Aorta (tissue), 5 donors: ENCODE data around the gene ZMYND10. TPM values are rescaled to one million over a fixed set of nuclear protein-coding genes. Genes with fewer than 3 reads are reported as not detected.
A peak's percentile ranks its signal among the peaks of the same experiment; 100 is the strongest.

Experiments used
- ATAC-seq: fragments of 200-7000 bp; cut with Tn5 transposase; one replicate; pipeline ENCODE4 v1.9.1; 2022; ENCODE audit warnings: moderate library complexity; ENCODE audit not compliant: low FRiP score
- DNase-seq, 2 donors: peaks; one replicate each; pipeline ENCODE4 v3.0.0-alpha.2; 2020
- H3K27ac ChIP-seq, 2 donors: one replicate each; pipeline ENCODE4 v1.5.1; 2013; ENCODE audit warnings: low read length in 2 of 2, mild to moderate bottlenecking in 2 of 2, moderate library complexity in 2 of 2, control low read depth in 1 of 2, inconsistent platforms in 1 of 2, low read depth in 1 of 2
- H3K27me3 ChIP-seq, 2 donors: one replicate each; pipeline ENCODE4 v1.6.1; 2013; ENCODE audit warnings: control low read depth in 1 of 2, low read length in 1 of 2, mild to moderate bottlenecking in 1 of 2, moderate library complexity in 1 of 2; ENCODE audit not compliant: insufficient read depth in 2 of 2, control insufficient read depth in 1 of 2
- H3K36me3 ChIP-seq, 2 donors: one replicate each; pipeline ENCODE4 v1.6.1; 2013; ENCODE audit warnings: control low read depth in 1 of 2, low read length in 1 of 2, mild to moderate bottlenecking in 1 of 2; ENCODE audit not compliant: insufficient read depth in 2 of 2, control insufficient read depth in 1 of 2
- H3K4me1 ChIP-seq, 2 donors: one replicate each; pipeline ENCODE4 v1.6.1; 2013; ENCODE audit warnings: low read length in 2 of 2, control low read depth in 1 of 2, mild to moderate bottlenecking in 1 of 2, moderate library complexity in 1 of 2; ENCODE audit not compliant: insufficient read depth in 2 of 2, control insufficient read depth in 1 of 2
- H3K4me3 ChIP-seq, 2 donors: one replicate each; pipeline ENCODE4 v1.5.1; 2013; ENCODE audit warnings: low read length in 2 of 2, control low read depth in 1 of 2, mild to moderate bottlenecking in 1 of 2
- H3K9me3 ChIP-seq: one replicate; pipeline ENCODE4 v1.6.1; 2013; ENCODE audit warnings: mild to moderate bottlenecking, low read length; ENCODE audit not compliant: control insufficient read depth
- WGBS, 2 donors: extraction: QIAGEN DNeasy Blood & Tissue Kit; methylation state at CpG; one replicate each; pipeline ENCODE4 v1.1.7; 2013; 5-methylcytosine and 5-hydroxymethylcytosine counted together
- intact Hi-C, 2 donors: fragments of 100-400 bp; cut with DNase I; formaldehyde crosslinking; loops; one replicate each; pipeline versions ENCODE4 v1.14.2 to v1.15.0; 2022
- long read RNA-seq, 2 donors: library from polyadenylated mRNA; unstranded; transcript quantifications; one replicate each; pipeline ENCODE4 v2.0.0, GENCODE V29; 2020 to 2021
- polyA plus RNA-seq, 2 donors: library from polyadenylated mRNA; stranded (reverse); fragments of 200-250 nt; gene quantifications; one replicate each; pipeline ENCODE4 v1.2.3, GENCODE V29; 2013
- total RNA-seq, 2 donors: library from RNA; stranded (reverse); fragmentation: NEBNext Ultra II Directional; extraction: Animal tissue kit (Norgen Biotek cat#: 25700); gene quantifications; one replicate each; pipeline ENCODE4 v1.2.1, GENCODE V29; 2021
- donor health status: healthy with polysubstance abuse.
- donor health status: Bipolar disorder and iron deficiency.
- donor health status: DM: no; HTN: no; CAD: no.
- donor health status: DM: no; HTN: no; CAD: no.
- donor health status: DM: yes; HTN: yes; CAD: no.

The ZMYND10 gene
- under 1 TPM; 0.68 to 0.96 TPM for total RNA-seq
- 1 to 10 TPM in 1 of 2 donors, under 1 TPM in 1; 0.13 to 3.5 TPM for polyA plus RNA-seq
- long read RNA-seq, donor 1, partial matches to known transcripts = 0 of 5 reads
- long read RNA-seq, donor 1, other reads (novel, unspliced or antisense) = 4 of 5 reads
- long read RNA-seq, donor 2 = 0 reads

- H3K27me3 ChIP-seq = no peaks in the 10 kb centered on the region
- H3K9me3 ChIP-seq = no peaks in the 10 kb centered on the region
- H3K4me3 ChIP-seq = no peak within 1 kb of the TSS
- DNase-seq (peak; percentile 84 to 94), ATAC-seq (peak; percentile 28)
- intact Hi-C loops = loop anchor here in 1 of 2 donors (5.0 kb wide), 1 partner anchor 197 kb away; no protein-coding TSS in a partner anchor
- WGBS, 2 donors = 7 to 9% methylated on average over 45 of the region's 45 CpGs
- no peaks in the 10 kb centered on the region for H3K36me3 ChIP-seq
- no peaks in the 10 kb centered on the region for H3K4me1 ChIP-seq
- no peak within 1 kb of the TSS for H3K27ac ChIP-seq
These were observed at the start of gene ZMYND10 for GRCh38 chr3:50345586-50346234. TSS of gene ZMYND10 (minus strand) at chr3:50345732. CDS start at chr3:50345579, 153 bp downstream.

- Histone ChIP-seq H3K27me3 (no peaks in the 10 kb centered on the region), H3K4me1 (no peaks in the 10 kb centered on the region), H3K36me3 (no peaks in the 10 kb centered on the region), H3K9me3 (no peaks in the 10 kb centered on the region), H3K27ac (no peak overlapping the region), H3K4me3 (no peak overlapping the region)
- ATAC-seq (no peak), DNase-seq (no peak)
- intact Hi-C loops = no loop called here
- 49 to 56% methylated on average over 5 of the region's 5 CpGs for WGBS, 2 donors
These were observed 47.5 kb upstream of the ZMYND10 start for GRCh38 chr3:50393061-50393460.

- ATAC-seq = no peak
- Histone ChIP-seq H3K36me3 (no peaks in the 10 kb centered on the region), H3K27me3 (no peaks in the 10 kb centered on the region), H3K27ac (no peak overlapping the region), H3K9me3 (no peaks in the 10 kb centered on the region), H3K4me3 (no peak overlapping the region), H3K4me1 (no peaks in the 10 kb centered on the region)
- 44 to 53% methylated on average over 5 of the region's 5 CpGs for WGBS, 2 donors
- DNase-seq = no peak
- intact Hi-C loops = no loop called here
These were observed 46.7 kb upstream of the ZMYND10 start for GRCh38 chr3:50392101-50392715.

GRCh38 chr3:50390508-50391224 lies 45.1 kb upstream of the ZMYND10 start:
- Histone ChIP-seq H3K4me1 (no peaks in the 10 kb centered on the region), H3K9me3 (no peaks in the 10 kb centered on the region), H3K36me3 (no peaks in the 10 kb centered on the region), H3K4me3 (no peak overlapping the region), H3K27ac (peak overlapping the region in 1 of 2 donors; percentile 0), H3K27me3 (no peaks in the 10 kb centered on the region)
- intact Hi-C loops = no loop called here
- DNase-seq (peak; percentile 78 to 86), ATAC-seq (peak; percentile 57)
- 34 to 37% methylated on average over 10 to 12 of the region's 12 CpGs for WGBS, 2 donors

GRCh38 chr3:50389414-50389767 lies 43.9 kb upstream of the ZMYND10 start:
- intact Hi-C loops = loop anchor here in 1 of 2 donors (10.0 kb wide), 1 partner anchor 85 kb away; no protein-coding TSS in a partner anchor
- H3K27me3 ChIP-seq = no peaks in the 10 kb centered on the region
- ATAC-seq (no peak), DNase-seq (no peak)
- H3K27ac ChIP-seq = no peak overlapping the region
- H3K4me1 ChIP-seq = no peaks in the 10 kb centered on the region
- no peaks in the 10 kb centered on the region for H3K36me3 ChIP-seq
- no peak overlapping the region for H3K4me3 ChIP-seq
- WGBS, 2 donors = 92 to 96% methylated on average over 6 of the region's 6 CpGs
- H3K9me3 ChIP-seq = no peaks in the 10 kb centered on the region

- WGBS, 2 donors = 86 to 87% methylated on average over 22 of the region's 22 CpGs
- no peaks in the 10 kb centered on the region for H3K4me1 ChIP-seq
- DNase-seq (no peak), ATAC-seq (no peak)
- intact Hi-C loops = loop anchor here in 1 of 2 donors (10.0 kb wide), 1 partner anchor 86 kb away; no protein-coding TSS in a partner anchor
- H3K27me3 ChIP-seq = no peaks in the 10 kb centered on the region
- no peak overlapping the region for H3K4me3 ChIP-seq
- H3K27ac ChIP-seq = no peak overlapping the region
- no peaks in the 10 kb centered on the region for H3K36me3 ChIP-seq
- no peaks in the 10 kb centered on the region for H3K9me3 ChIP-seq
These were observed 43.3 kb upstream of the ZMYND10 start for GRCh38 chr3:50388720-50389413.

GRCh38 chr3:50388016-50388719 lies 42.6 kb upstream of the ZMYND10 start:
- DNase-seq = no peak
- Histone ChIP-seq H3K4me3 (no peak overlapping the region), H3K27ac (no peak overlapping the region), H3K9me3 (no peaks in the 10 kb centered on the region), H3K27me3 (no peaks in the 10 kb centered on the region), H3K4me1 (no peaks in the 10 kb centered on the region), H3K36me3 (no peaks in the 10 kb centered on the region)
- intact Hi-C loops = loop anchor here in 1 of 2 donors (10.0 kb wide), 1 partner anchor 87 kb away; no protein-coding TSS in a partner anchor
- WGBS, 2 donors = 85 to 90% methylated on average over 24 to 25 of the region's 25 CpGs
- ATAC-seq = no peak

- DNase-seq (no peak), ATAC-seq (no peak)
- H3K4me1 ChIP-seq = no peaks in the 10 kb centered on the region
- no peaks in the 10 kb centered on the region for H3K36me3 ChIP-seq
- no peaks in the 10 kb centered on the region for H3K27me3 ChIP-seq
- 90 to 95% methylated on average over 13 of the region's 13 CpGs for WGBS, 2 donors
- no peak overlapping the region for H3K4me3 ChIP-seq
- H3K27ac ChIP-seq = no peak overlapping the region
- intact Hi-C loops = loop anchor here in 1 of 2 donors (10.0 kb wide), 1 partner anchor 89 kb away; no protein-coding TSS in a partner anchor
- no peaks in the 10 kb centered on the region for H3K9me3 ChIP-seq
These were observed 40.2 kb upstream of the ZMYND10 start for GRCh38 chr3:50385754-50386153.
